HG03135 (cell line): ENCODE measurements around the gene KLHL36.
"Not testable (repeated sequence)": the region's sequence is repeated elsewhere in the genome, so short reads cannot be mapped to it uniquely, and the experiment has no call there.

Experiments used
- ATAC-seq: cut with Tn5 transposase; IDR thresholded peaks from one replicate; pipeline ENCODE4 v1.9.1; 2021; ENCODE audit warnings: mild to moderate bottlenecking, moderate library complexity; ENCODE audit not compliant: unreplicated experiment

The KLHL36 gene

GRCh38 chr16:84690088-84690819 lies 41.9 kb downstream of the KLHL36 start:
- no peak for ATAC-seq

GRCh38 chr16:84692451-84693214 lies 44.3 kb downstream of the KLHL36 start:
- no peak for ATAC-seq

- ATAC-seq, result not testable (repeated sequence)
Measured at GRCh38 chr16:84693869-84694268, 45.6 kb downstream of the KLHL36 start.

- ATAC-seq, result no peak
Measured at GRCh38 chr16:84694980-84695379, 46.7 kb downstream of the KLHL36 start.

GRCh38 chr16:84699147-84699711 lies 50.9 kb downstream of the KLHL36 start:
- ATAC-seq, result no peak

- peak; percentile 77 for ATAC-seq
Measured at GRCh38 chr16:84699712-84700445, 51.6 kb downstream of the KLHL36 start, which contains the start of gene USP10. TSS of gene USP10 (plus strand) at chr16:84700000. CDS start at chr16:84700091, 91 bp downstream.

- ATAC-seq, result peak; percentile 32
Measured at GRCh38 chr16:84700446-84701300, 52.4 kb downstream of the KLHL36 start.

- no peak for ATAC-seq
Measured at GRCh38 chr16:84703681-84704080, 55.4 kb downstream of the KLHL36 start.

GRCh38 chr16:84704253-84704652 lies 55.9 kb downstream of the KLHL36 start:
- no peak for ATAC-seq

- no peak for ATAC-seq
Measured at GRCh38 chr16:84706856-84707255, 58.5 kb downstream of the KLHL36 start.

- ATAC-seq, result no peak
Measured at GRCh38 chr16:84709609-84710008, 61.3 kb downstream of the KLHL36 start.

GRCh38 chr16:84710686-84711085 lies 62.4 kb downstream of the KLHL36 start:
- no peak for ATAC-seq
